ENCODE data around the gene TNFAIP2.

Gene TNFAIP2

GRCh38 chr14:103105580-103106150, 17.6 kb upstream of the TNFAIP2 start:
- Histone ChIP-seq H2AFZ (ENCODE audit: low read depth, low read length, severe bottlenecking) (no peak overlapping the region), H3K9ac (ENCODE audit: low read length) (no peak overlapping the region), H3K79me2 (ENCODE audit: insufficient read depth, low read length) (no peaks in the 10 kb centered on the region), H3K9me2 (replicated peaks; ENCODE audit: insufficient read depth, low read length) (no peaks in the 10 kb centered on the region), H4K20me1 (ENCODE audit: low read depth, low read length) (no peaks in the 10 kb centered on the region), H3K4me3 (ENCODE audit: insufficient read depth, low read length, poor library complexity, severe bottlenecking) (no peak overlapping the region), H3K36me3 (ENCODE audit: low read length) (no peaks in the 10 kb centered on the region), H3F3A (ENCODE audit: insufficient read depth) (no peaks in the 10 kb centered on the region), H3K27ac (ENCODE audit: low read depth, low read length) (no peak overlapping the region), H3K4me2 (ENCODE audit: low read depth, low read length, poor library complexity, severe bottlenecking) (no peak overlapping the region), H3K27me3 (ENCODE audit: low read length) (no peaks in the 10 kb centered on the region), H3K9me3 (ENCODE audit: insufficient read depth, low read length) (no peaks in the 10 kb centered on the region)
- TF ChIP-seq EZH2phosphoT487 (conservative IDR thresholded peaks at IDR 0.05; ENCODE audit: low read length) (no peak), CTCF (IDR thresholded peaks at IDR 0.05; ENCODE audit: insufficient read depth, low read length, poor library complexity, severe bottlenecking) (peak; percentile 24)

GRCh38 chr14:103107455-103107854, 15.8 kb upstream of the TNFAIP2 start:
- TF ChIP-seq EZH2phosphoT487 (conservative IDR thresholded peaks at IDR 0.05; ENCODE audit: low read length) (no peak), CTCF (IDR thresholded peaks at IDR 0.05; ENCODE audit: insufficient read depth, low read length, poor library complexity, severe bottlenecking) (no peak)
- no peak overlapping the region for H3K9ac ChIP-seq (ENCODE audit: low read length)
- H2AFZ ChIP-seq (ENCODE audit: low read depth, low read length, severe bottlenecking): no peak overlapping the region
- H3K9me3 ChIP-seq (ENCODE audit: insufficient read depth, low read length): no peaks in the 10 kb centered on the region
- no peaks in the 10 kb centered on the region for H4K20me1 ChIP-seq (ENCODE audit: low read depth, low read length)
- no peaks in the 10 kb centered on the region for H3K79me2 ChIP-seq (ENCODE audit: insufficient read depth, low read length)
- H3F3A ChIP-seq (ENCODE audit: insufficient read depth): no peaks in the 10 kb centered on the region
- no peak overlapping the region for H3K27ac ChIP-seq (ENCODE audit: low read depth, low read length)
- no peak overlapping the region for H3K4me3 ChIP-seq (ENCODE audit: insufficient read depth, low read length, poor library complexity, severe bottlenecking)
- no peak overlapping the region for H3K4me2 ChIP-seq (ENCODE audit: low read depth, low read length, poor library complexity, severe bottlenecking)
- H3K36me3 ChIP-seq (ENCODE audit: low read length): no peaks in the 10 kb centered on the region
- H3K9me2 ChIP-seq (replicated peaks; ENCODE audit: insufficient read depth, low read length): no peaks in the 10 kb centered on the region
- H3K27me3 ChIP-seq (ENCODE audit: low read length): no peaks in the 10 kb centered on the region

GRCh38 chr14:103107941-103108748, 15.1 kb upstream of the TNFAIP2 start:
- Histone ChIP-seq H3K4me3 (ENCODE audit: insufficient read depth, low read length, poor library complexity, severe bottlenecking) (no peak overlapping the region), H3K27ac (ENCODE audit: low read depth, low read length) (no peak overlapping the region)

More at GRCh38 chr14:103107941-103108748, 15.1 kb upstream of the TNFAIP2 start:
- H3K27me3 ChIP-seq (ENCODE audit: low read length): no peaks in the 10 kb centered on the region
- H3F3A ChIP-seq (ENCODE audit: insufficient read depth): no peaks in the 10 kb centered on the region
- no peaks in the 10 kb centered on the region for H4K20me1 ChIP-seq (ENCODE audit: low read depth, low read length)
- H3K4me2 ChIP-seq (ENCODE audit: low read depth, low read length, poor library complexity, severe bottlenecking): no peak overlapping the region
- no peak overlapping the region for H3K9ac ChIP-seq (ENCODE audit: low read length)
- no peak for TF ChIP-seq CTCF (IDR thresholded peaks at IDR 0.05; ENCODE audit: insufficient read depth, low read length, poor library complexity, severe bottlenecking)
- no peaks in the 10 kb centered on the region for H3K9me3 ChIP-seq (ENCODE audit: insufficient read depth, low read length)
- H3K79me2 ChIP-seq (ENCODE audit: insufficient read depth, low read length): no peaks in the 10 kb centered on the region
- no peaks in the 10 kb centered on the region for H3K9me2 ChIP-seq (replicated peaks; ENCODE audit: insufficient read depth, low read length)
- H3K36me3 ChIP-seq (ENCODE audit: low read length): no peaks in the 10 kb centered on the region
- no peak overlapping the region for H2AFZ ChIP-seq (ENCODE audit: low read depth, low read length, severe bottlenecking)

Measured in SU-DHL-6 (cell line).